Measurements from ENCODE around the gene SIRT4. TPM values are rescaled to one million over a fixed set of nuclear protein-coding genes. Genes with fewer than 3 reads are reported as not detected.

The SIRT4 gene
- total and polyA plus RNA-seq, 10 of the 15 experiments (the other 5 are each of a cell fraction or from before 2014, with no cell fraction given), result 0.19 to 0.98 (median 0.44) TPM

DNA sequence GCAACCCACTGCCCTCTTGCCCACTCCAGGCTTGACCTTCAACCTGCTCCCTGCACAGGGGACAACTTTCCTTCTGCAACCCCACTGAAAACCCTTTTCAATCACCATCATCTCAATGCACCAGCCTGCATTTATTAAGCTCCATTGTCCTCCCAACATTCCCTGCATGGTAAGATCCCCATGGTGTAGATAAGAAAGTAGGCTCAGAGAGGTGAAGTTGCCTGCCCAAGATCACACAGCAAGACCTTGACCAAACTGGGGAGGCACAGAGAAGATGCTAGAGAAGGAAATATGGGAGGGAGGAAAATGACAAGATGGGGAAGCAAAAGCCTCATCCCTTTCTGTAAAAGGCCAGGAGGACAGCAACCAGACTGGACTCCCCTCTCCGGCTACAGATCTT lies 57.0 kb downstream of the SIRT4 start:
- TF ChIP-seq YBX1 (IDR thresholded peaks at IDR 0.05), result no peak
- no peak for TF ChIP-seq EP300 (IDR thresholded peaks at IDR 0.05; ENCODE audit: borderline replicate concordance in 1 of 2, control insufficient read depth in 1 of 2, low read depth in 2 of 2, low read length in 2 of 2)
- TF ChIP-seq CBX3 (IDR thresholded peaks at IDR 0.05; ENCODE audit: borderline replicate concordance, low read depth), result no peak
- TF ChIP-seq, protein P1, sequence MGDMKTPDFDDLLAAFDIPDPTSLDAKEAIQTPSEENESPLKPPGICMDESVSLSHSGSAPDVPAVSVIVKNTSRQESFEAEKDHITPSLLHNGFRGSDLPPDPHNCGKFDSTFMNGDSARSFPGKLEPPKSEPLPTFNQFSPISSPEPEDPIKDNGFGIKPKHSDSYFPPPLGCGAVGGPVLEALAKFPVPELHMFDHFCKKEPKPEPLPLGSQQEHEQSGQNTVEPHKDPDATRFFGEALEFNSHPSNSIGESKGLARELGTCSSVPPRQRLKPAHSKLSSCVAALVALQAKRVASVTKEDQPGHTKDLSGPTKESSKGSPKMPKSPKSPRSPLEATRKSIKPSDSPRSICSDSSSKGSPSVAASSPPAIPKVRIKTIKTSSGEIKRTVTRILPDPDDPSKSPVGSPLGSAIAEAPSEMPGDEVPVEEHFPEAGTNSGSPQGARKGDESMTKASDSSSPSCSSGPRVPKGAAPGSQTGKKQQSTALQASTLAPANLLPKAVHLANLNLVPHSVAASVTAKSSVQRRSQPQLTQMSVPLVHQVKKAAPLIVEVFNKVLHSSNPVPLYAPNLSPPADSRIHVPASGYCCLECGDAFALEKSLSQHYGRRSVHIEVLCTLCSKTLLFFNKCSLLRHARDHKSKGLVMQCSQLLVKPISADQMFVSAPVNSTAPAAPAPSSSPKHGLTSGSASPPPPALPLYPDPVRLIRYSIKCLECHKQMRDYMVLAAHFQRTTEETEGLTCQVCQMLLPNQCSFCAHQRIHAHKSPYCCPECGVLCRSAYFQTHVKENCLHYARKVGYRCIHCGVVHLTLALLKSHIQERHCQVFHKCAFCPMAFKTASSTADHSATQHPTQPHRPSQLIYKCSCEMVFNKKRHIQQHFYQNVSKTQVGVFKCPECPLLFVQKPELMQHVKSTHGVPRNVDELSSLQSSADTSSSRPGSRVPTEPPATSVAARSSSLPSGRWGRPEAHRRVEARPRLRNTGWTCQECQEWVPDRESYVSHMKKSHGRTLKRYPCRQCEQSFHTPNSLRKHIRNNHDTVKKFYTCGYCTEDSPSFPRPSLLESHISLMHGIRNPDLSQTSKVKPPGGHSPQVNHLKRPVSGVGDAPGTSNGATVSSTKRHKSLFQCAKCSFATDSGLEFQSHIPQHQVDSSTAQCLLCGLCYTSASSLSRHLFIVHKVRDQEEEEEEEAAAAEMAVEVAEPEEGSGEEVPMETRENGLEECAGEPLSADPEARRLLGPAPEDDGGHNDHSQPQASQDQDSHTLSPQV (IDR thresholded peaks at IDR 0.05), result no peak
- no peak for TF ChIP-seq CEBPB (IDR thresholded peaks at IDR 0.05; ENCODE audit: borderline replicate concordance in 1 of 2, low read depth in 2 of 2, low read length in 2 of 2)
- TF ChIP-seq SMC3 (IDR thresholded peaks at IDR 0.05; ENCODE audit: borderline replicate concordance, low read length), result no peak
- no peak for TF ChIP-seq JUNB (IDR thresholded peaks at IDR 0.05)
- TF ChIP-seq, protein P2, sequence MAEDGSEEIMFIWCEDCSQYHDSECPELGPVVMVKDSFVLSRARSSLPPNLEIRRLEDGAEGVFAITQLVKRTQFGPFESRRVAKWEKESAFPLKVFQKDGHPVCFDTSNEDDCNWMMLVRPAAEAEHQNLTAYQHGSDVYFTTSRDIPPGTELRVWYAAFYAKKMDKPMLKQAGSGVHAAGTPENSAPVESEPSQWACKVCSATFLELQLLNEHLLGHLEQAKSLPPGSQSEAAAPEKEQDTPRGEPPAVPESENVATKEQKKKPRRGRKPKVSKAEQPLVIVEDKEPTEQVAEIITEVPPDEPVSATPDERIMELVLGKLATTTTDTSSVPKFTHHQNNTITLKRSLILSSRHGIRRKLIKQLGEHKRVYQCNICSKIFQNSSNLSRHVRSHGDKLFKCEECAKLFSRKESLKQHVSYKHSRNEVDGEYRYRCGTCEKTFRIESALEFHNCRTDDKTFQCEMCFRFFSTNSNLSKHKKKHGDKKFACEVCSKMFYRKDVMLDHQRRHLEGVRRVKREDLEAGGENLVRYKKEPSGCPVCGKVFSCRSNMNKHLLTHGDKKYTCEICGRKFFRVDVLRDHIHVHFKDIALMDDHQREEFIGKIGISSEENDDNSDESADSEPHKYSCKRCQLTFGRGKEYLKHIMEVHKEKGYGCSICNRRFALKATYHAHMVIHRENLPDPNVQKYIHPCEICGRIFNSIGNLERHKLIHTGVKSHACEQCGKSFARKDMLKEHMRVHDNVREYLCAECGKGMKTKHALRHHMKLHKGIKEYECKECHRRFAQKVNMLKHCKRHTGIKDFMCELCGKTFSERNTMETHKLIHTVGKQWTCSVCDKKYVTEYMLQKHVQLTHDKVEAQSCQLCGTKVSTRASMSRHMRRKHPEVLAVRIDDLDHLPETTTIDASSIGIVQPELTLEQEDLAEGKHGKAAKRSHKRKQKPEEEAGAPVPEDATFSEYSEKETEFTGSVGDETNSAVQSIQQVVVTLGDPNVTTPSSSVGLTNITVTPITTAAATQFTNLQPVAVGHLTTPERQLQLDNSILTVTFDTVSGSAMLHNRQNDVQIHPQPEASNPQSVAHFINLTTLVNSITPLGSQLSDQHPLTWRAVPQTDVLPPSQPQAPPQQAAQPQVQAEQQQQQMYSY (CRISPR knock-in tag; IDR thresholded peaks at IDR 0.05), result no peak
- no peak for TF ChIP-seq NFYA (IDR thresholded peaks at IDR 0.05; ENCODE audit: borderline replicate concordance, low read depth, low read length)
- TF ChIP-seq IKZF2 (IDR thresholded peaks at IDR 0.05), result no peak
- TF ChIP-seq, protein P3, sequence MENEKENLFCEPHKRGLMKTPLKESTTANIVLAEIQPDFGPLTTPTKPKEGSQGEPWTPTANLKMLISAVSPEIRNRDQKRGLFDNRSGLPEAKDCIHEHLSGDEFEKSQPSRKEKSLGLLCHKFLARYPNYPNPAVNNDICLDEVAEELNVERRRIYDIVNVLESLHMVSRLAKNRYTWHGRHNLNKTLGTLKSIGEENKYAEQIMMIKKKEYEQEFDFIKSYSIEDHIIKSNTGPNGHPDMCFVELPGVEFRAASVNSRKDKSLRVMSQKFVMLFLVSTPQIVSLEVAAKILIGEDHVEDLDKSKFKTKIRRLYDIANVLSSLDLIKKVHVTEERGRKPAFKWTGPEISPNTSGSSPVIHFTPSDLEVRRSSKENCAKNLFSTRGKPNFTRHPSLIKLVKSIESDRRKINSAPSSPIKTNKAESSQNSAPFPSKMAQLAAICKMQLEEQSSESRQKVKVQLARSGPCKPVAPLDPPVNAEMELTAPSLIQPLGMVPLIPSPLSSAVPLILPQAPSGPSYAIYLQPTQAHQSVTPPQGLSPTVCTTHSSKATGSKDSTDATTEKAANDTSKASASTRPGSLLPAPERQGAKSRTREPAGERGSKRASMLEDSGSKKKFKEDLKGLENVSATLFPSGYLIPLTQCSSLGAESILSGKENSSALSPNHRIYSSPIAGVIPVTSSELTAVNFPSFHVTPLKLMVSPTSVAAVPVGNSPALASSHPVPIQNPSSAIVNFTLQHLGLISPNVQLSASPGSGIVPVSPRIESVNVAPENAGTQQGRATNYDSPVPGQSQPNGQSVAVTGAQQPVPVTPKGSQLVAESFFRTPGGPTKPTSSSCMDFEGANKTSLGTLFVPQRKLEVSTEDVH (IDR thresholded peaks at IDR 0.05; ENCODE audit: low read depth, partially characterized antibody), result no peak
- TF ChIP-seq POU2F2 (IDR thresholded peaks at IDR 0.05; ENCODE audit: borderline replicate concordance, low read depth, low read length), result no peak
- SMC1A ChIA-PET (ENCODE audit: uncharacterized antibody, unreplicated experiment), result no interaction called here
- Histone ChIP-seq H3K27me3 (replicated peaks in 1 of 2; ENCODE audit: control insufficient read depth in 2 of 2, insufficient read depth in 2 of 2, low read length in 1 of 2) (peaks cover 0 to 1% of the 10 kb centered on the region in 2 experiments; a peak in 1 of 4 replicates), H2AFZ (ENCODE audit: control insufficient read depth, low read depth, low read length) (no peak overlapping the region), H3K4me3 (no peak overlapping the region), H4K20me1 (ENCODE audit: control insufficient read depth, insufficient read depth) (no peaks in the 10 kb centered on the region), H3K9ac (ENCODE audit: control insufficient read depth, insufficient read depth, low read length) (no peak overlapping the region), H3K27ac (ENCODE audit: control insufficient read depth, insufficient read depth) (no peak overlapping the region), H3K4me1 (ENCODE audit: control insufficient read depth, insufficient read depth, low read length) (no peaks in the 10 kb centered on the region), H3K4me2 (ENCODE audit: control insufficient read depth, insufficient read depth) (no peak overlapping the region), H3K79me2 (ENCODE audit: control insufficient read depth, insufficient read depth, low read length) (no peaks in the 10 kb centered on the region), H3K36me3 (ENCODE audit: control insufficient read depth in 2 of 2, insufficient read depth in 2 of 2, low read length in 1 of 2) (no peaks in the 10 kb centered on the region), H3K9me3 (replicated peaks; ENCODE audit: control insufficient read depth, insufficient read depth, low read length) (no peaks in the 10 kb centered on the region)
- FAIRE-seq (no peak), ATAC-seq (no peak), DNase-seq (ENCODE audit: low read depth, low spot score) (no peak)
- WGBS (ENCODE audit: insufficient coverage, insufficient replicate concordance, low lambda C conversion rate, missing lambda C conversion rate), result 31% methylated on average over 1 of the region's 1 CpG
- intact Hi-C loops (cut with micrococcal nuclease; ENCODE audit: unreplicated experiment), result no loop called here
- no TSS peak for BruUV-seq (replicated peaks)
- RAD21 ChIA-PET (ENCODE audit: unreplicated experiment), result no interaction called here
- CTCF ChIA-PET, result no interaction called here
- POLR2A ChIA-PET, result no interaction called here
- in situ Hi-C loops (cut with MboI), result loop anchor here (5.0 kb wide), 1 partner anchor 73 kb away; no protein-coding TSS in a partner anchor

Measured in GM12878 (cell line).